Measurements from ENCODE around the gene TCF7L1. TPM values are rescaled to one million over a fixed set of nuclear protein-coding genes. Genes with fewer than 3 reads are reported as not detected.

Gene TCF7L1
- total RNA-seq, 4 donors from 2014 or later, result 0.75 to 2.9 (median 1.1) TPM

- H3K4me3 ChIP-seq, result no peak overlapping the region
- H3K27me3 ChIP-seq, result no peaks in the 10 kb centered on the region
- 81 to 94% methylated on average over 3 to 9 of the region's 9 CpGs for WGBS, 2 donors (ENCODE audit: low coverage in 1 of 2)
- in situ Hi-C loops (cut with MboI; ENCODE audit: low pct_ligation_motif_present in 1 of 4, low pct_unique_long_range_greater_than_20kb in 1 of 4, low sequenced_read_pairs in 3 of 4), result no loop called here
- H3K27ac ChIP-seq, result no peak overlapping the region
- intact Hi-C loops (cut with DNase I; ENCODE audit: low total_unique reads), result no loop called here
- no peaks in the 10 kb centered on the region for H3K36me3 ChIP-seq
- H3K4me1 ChIP-seq, result peaks cover 0 to 13% (median 2%) of the 10 kb centered on the region in 4 donors
- TF ChIP-seq EP300 (IDR thresholded peaks at IDR 0.05; ENCODE audit: low read depth) (no peak), POLR2A (IDR thresholded peaks at IDR 0.05) (no peak), POLR2AphosphoS5 (IDR thresholded peaks at IDR 0.05) (no peak)
- TF ChIP-seq, protein P1, sequence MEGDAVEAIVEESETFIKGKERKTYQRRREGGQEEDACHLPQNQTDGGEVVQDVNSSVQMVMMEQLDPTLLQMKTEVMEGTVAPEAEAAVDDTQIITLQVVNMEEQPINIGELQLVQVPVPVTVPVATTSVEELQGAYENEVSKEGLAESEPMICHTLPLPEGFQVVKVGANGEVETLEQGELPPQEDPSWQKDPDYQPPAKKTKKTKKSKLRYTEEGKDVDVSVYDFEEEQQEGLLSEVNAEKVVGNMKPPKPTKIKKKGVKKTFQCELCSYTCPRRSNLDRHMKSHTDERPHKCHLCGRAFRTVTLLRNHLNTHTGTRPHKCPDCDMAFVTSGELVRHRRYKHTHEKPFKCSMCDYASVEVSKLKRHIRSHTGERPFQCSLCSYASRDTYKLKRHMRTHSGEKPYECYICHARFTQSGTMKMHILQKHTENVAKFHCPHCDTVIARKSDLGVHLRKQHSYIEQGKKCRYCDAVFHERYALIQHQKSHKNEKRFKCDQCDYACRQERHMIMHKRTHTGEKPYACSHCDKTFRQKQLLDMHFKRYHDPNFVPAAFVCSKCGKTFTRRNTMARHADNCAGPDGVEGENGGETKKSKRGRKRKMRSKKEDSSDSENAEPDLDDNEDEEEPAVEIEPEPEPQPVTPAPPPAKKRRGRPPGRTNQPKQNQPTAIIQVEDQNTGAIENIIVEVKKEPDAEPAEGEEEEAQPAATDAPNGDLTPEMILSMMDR (IDR thresholded peaks at IDR 0.05), result no peak
- no peak for DNase-seq
- H3K9me3 ChIP-seq, result no peaks in the 10 kb centered on the region
Measured at GRCh38 chr2:85184231-85184630, 51.0 kb downstream of the TCF7L1 start.

DNA sequence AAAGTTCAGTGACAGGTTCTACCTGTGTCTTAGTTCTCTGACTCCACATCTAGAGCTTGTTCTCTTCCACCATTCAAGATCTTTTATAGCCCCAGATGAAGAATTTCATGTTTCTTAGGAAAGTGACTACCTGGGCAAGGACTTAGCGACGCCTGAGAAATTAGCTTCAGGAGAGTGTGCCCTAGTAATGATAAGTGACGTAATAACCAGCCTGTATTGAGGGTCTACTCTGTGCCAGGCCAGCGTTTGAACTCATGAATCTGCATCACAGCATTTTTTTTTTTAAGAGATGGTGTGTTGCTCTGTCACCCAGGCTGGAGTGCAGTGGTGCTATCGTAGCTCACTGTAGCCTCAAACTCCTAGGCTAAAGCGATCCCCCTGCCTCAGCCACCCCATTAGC lies 51.8 kb downstream of the TCF7L1 start:
- DNase-seq, result no peak
- Histone ChIP-seq H3K4me1 (peaks cover 0 to 13% (median 2%) of the 10 kb centered on the region in 4 donors), H3K27me3 (no peaks in the 10 kb centered on the region), H3K9me3 (no peaks in the 10 kb centered on the region), H3K36me3 (no peaks in the 10 kb centered on the region), H3K27ac (no peak overlapping the region), H3K4me3 (no peak overlapping the region)
- in situ Hi-C loops (cut with MboI; ENCODE audit: low pct_ligation_motif_present in 1 of 4, low pct_unique_long_range_greater_than_20kb in 1 of 4, low sequenced_read_pairs in 3 of 4) (no loop called here), intact Hi-C loops (cut with DNase I; ENCODE audit: low total_unique reads) (no loop called here)
- TF ChIP-seq POLR2A (IDR thresholded peaks at IDR 0.05), result no peak
- TF ChIP-seq, protein P1 (IDR thresholded peaks at IDR 0.05), result no peak
- TF ChIP-seq POLR2AphosphoS5 (IDR thresholded peaks at IDR 0.05), result no peak
- no peak for TF ChIP-seq EP300 (IDR thresholded peaks at IDR 0.05; ENCODE audit: low read depth)
- WGBS, 2 donors (ENCODE audit: low coverage in 1 of 2), result 90 to 100% methylated on average over 4 to 6 of the region's 6 CpGs

GRCh38 chr2:85185431-85185940 lies 52.3 kb downstream of the TCF7L1 start:
- no peaks in the 10 kb centered on the region for H3K36me3 ChIP-seq
- H3K27me3 ChIP-seq, result no peaks in the 10 kb centered on the region
- no peak for DNase-seq
- intact Hi-C loops (cut with DNase I; ENCODE audit: low total_unique reads) (no loop called here), in situ Hi-C loops (cut with MboI; ENCODE audit: low pct_ligation_motif_present in 1 of 4, low pct_unique_long_range_greater_than_20kb in 1 of 4, low sequenced_read_pairs in 3 of 4) (no loop called here)
- WGBS, 2 donors (ENCODE audit: low coverage in 1 of 2), result 80 to 90% methylated on average over 1 to 7 of the region's 7 CpGs
- H3K27ac ChIP-seq, result no peak overlapping the region
- H3K4me3 ChIP-seq, result no peak overlapping the region
- no peaks in the 10 kb centered on the region for H3K9me3 ChIP-seq
- peaks cover 0 to 13% (median 2%) of the 10 kb centered on the region in 4 donors for H3K4me1 ChIP-seq
- no peak for TF ChIP-seq POLR2A (IDR thresholded peaks at IDR 0.05)
- TF ChIP-seq, protein P1 (IDR thresholded peaks at IDR 0.05), result no peak
- no peak for TF ChIP-seq POLR2AphosphoS5 (IDR thresholded peaks at IDR 0.05)
- no peak for TF ChIP-seq EP300 (IDR thresholded peaks at IDR 0.05; ENCODE audit: low read depth)

DNA sequence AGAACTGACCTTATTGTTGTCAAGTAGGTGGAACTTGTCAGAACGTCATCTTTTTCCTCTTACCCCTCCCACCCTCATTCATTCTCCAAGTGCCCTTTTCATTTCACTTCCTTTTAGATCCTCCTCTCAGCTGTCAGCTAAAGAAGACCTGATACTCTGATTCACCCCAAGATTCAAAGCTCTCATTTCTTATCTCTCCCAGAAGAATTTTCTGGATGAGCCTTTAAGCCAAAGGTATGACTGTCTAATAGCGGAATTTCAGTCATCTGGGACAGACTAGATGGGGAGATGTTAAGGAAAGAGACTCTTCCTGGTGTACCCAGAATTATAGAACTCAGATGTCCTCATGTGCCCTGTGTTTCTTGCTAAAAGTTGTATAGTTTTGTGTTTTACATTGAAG lies 53.9 kb downstream of the TCF7L1 start:
- WGBS, 2 donors (ENCODE audit: low coverage in 1 of 2), result 70 to 72% methylated on average over 2 of the region's 2 CpGs
- TF ChIP-seq EP300 (IDR thresholded peaks at IDR 0.05; ENCODE audit: low read depth) (no peak), POLR2A (IDR thresholded peaks at IDR 0.05) (no peak), POLR2AphosphoS5 (IDR thresholded peaks at IDR 0.05) (no peak)
- TF ChIP-seq, protein P1 (IDR thresholded peaks at IDR 0.05), result no peak
- no peak overlapping the region for H3K27ac ChIP-seq
- peaks cover 0 to 4% (median 2%) of the 10 kb centered on the region in 4 donors for H3K4me1 ChIP-seq
- H3K9me3 ChIP-seq, result no peaks in the 10 kb centered on the region
- intact Hi-C loops (cut with DNase I; ENCODE audit: low total_unique reads) (no loop called here), in situ Hi-C loops (cut with MboI; ENCODE audit: low pct_ligation_motif_present in 1 of 4, low pct_unique_long_range_greater_than_20kb in 1 of 4, low sequenced_read_pairs in 3 of 4) (no loop called here)
- no peak for DNase-seq
- no peak overlapping the region for H3K4me3 ChIP-seq
- no peaks in the 10 kb centered on the region for H3K36me3 ChIP-seq
- no peaks in the 10 kb centered on the region for H3K27me3 ChIP-seq
